Muscle layer of duodenum (tissue), 2 donors: ENCODE measurements around the gene MISP.
"Not testable (repeated sequence)": the region's sequence is repeated elsewhere in the genome, so short reads cannot be mapped to it uniquely, and the experiment has no call there.

ENCODE experiments used
- H3K27ac ChIP-seq: one replicate; pipeline ENCODE4 v1.7.0; 2013; ENCODE audit warnings: mild to moderate bottlenecking, low read length
- H3K27me3 ChIP-seq: one replicate; pipeline ENCODE4 v1.7.0; 2013; ENCODE audit warnings: low read depth, mild to moderate bottlenecking, control low read depth, low read length
- H3K36me3 ChIP-seq, 2 donors: one replicate each; pipeline ENCODE4 v1.7.0; 2013; ENCODE audit warnings: low read length in 2 of 2, control low read depth in 1 of 2, mild to moderate bottlenecking in 1 of 2; ENCODE audit not compliant: insufficient read depth in 2 of 2, control insufficient read depth in 1 of 2
- H3K4me1 ChIP-seq, 2 donors: one replicate each; pipeline ENCODE4 v1.7.0; 2013; ENCODE audit warnings: low read length in 2 of 2, mild to moderate bottlenecking in 2 of 2, control low read depth in 1 of 2, moderate library complexity in 1 of 2; ENCODE audit not compliant: insufficient read depth in 2 of 2, control insufficient read depth in 1 of 2
- H3K4me3 ChIP-seq, 2 donors: one replicate each; pipeline ENCODE4 v1.7.0; 2013; ENCODE audit warnings: low read length in 2 of 2, low read depth in 1 of 2, mild to moderate bottlenecking in 1 of 2
- H3K9me3 ChIP-seq, 2 donors: one replicate each; pipeline ENCODE4 v1.7.0; 2013; ENCODE audit warnings: low read length in 2 of 2, control low read depth in 1 of 2, mild to moderate bottlenecking in 1 of 2; ENCODE audit not compliant: control insufficient read depth in 1 of 2
- donor health status: healthy.

Gene MISP

GRCh38 chr19:726993-727956 is 23.6 kb upstream of the MISP start:
- Histone ChIP-seq H3K9me3 (no peaks in the 10 kb centered on the region), H3K27ac (no peak overlapping the region), H3K4me1 (peaks cover 0 to 6% of the 10 kb centered on the region in 2 donors), H3K36me3 (peaks cover 0 to 7% of the 10 kb centered on the region in 2 donors), H3K27me3 (no peaks in the 10 kb centered on the region), H3K4me3 (no peak overlapping the region)

GRCh38 chr19:728011-728410 is 22.9 kb upstream of the MISP start:
- Histone ChIP-seq H3K27me3 (no peaks in the 10 kb centered on the region), H3K36me3 (peaks cover 0 to 7% of the 10 kb centered on the region in 2 donors), H3K4me1 (no peaks in the 10 kb centered on the region), H3K27ac (no peak overlapping the region), H3K9me3 (no peaks in the 10 kb centered on the region), H3K4me3 (no peak overlapping the region)

DNA sequence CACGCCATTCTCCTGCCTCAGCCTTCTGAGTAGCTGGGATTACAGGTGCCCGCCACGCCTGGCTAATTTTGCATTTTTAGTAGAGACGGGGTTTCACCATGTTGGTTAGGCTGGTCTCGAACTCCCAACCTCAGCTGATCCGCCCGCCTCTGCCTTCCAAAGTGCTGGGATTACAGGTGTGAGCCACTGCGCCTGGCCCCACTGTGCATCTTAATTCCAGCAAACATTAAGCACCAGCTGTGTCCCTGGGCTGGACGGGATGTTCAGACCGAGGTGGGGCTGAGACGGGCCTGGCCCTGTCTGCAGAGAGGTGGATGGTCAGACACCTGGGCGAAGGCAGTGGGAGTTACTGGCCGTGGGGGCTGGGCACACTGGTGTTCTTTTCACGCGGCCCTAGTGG is 21.3 kb upstream of the MISP start:
- not testable (repeated sequence) for H3K4me1 ChIP-seq, H3K27ac ChIP-seq, H3K27me3 ChIP-seq, H3K4me3 ChIP-seq, H3K9me3 ChIP-seq, H3K36me3 ChIP-seq

DNA sequence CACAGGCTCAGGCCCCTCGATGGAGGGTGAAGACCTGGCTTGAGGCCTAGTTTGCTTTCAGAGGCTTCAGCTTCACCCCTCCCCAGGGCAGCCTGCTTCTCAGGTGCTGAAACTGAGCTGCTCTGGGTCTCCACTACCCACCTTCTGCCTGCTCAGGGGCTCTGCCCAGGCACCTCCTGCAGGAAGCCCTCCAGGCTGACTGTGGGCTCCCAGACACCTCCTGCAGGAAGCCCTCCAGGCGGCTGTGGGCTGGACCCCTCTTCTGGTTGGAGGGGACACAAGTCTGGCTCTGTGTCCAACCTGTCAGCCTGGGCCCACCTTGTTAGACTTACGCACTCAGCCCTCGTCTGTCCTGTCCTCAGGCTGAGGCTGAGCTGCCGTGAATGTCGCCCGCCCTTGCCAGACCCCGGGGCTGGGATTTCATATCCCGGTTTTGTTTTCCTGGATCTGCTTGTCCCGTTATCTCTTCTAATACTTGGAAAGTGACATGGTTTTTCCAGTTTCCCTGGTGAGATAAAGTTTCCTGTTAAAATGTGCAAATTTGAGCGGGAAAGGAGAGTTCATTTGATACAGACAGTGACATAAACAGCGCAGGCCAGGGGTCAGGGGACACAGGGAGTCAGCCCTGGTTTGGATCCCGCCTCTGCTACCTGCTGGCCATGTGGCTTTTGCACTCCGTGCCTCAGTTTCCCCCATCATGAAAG is 20.8 kb upstream of the MISP start:
- Histone ChIP-seq H3K27me3 (no peaks in the 10 kb centered on the region), H3K4me3 (no peak overlapping the region), H3K27ac (no peak overlapping the region), H3K36me3 (peaks cover 0 to 7% of the 10 kb centered on the region in 2 donors), H3K9me3 (no peaks in the 10 kb centered on the region), H3K4me1 (peaks cover 0 to 4% of the 10 kb centered on the region in 2 donors)

DNA sequence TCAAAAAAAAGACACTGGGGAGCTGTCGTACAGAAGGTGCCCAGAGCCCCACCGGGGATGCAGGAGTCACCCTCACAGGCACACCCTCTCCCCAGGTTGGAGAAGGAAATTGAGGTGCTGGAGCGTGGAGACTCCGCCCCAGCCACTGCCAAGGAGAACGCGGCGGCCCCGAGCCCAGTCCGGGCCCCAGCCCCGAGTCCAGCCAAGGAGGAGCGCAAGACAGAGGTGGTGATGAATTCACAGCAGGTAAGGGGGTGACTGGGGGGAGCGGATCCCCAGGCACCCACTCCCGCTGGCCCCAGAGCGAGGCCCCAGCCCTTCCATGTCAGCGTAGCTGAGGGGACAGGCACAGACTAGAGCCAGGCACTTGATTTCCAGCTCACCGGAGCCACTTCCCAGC is 19.9 kb upstream of the MISP start:
- no peaks in the 10 kb centered on the region for H3K9me3 ChIP-seq
- no peaks in the 10 kb centered on the region for H3K27me3 ChIP-seq
- peaks cover 0 to 4% of the 10 kb centered on the region in 2 donors for H3K4me1 ChIP-seq
- H3K36me3 ChIP-seq = peaks cover 0 to 7% of the 10 kb centered on the region in 2 donors
- no peak overlapping the region for H3K4me3 ChIP-seq
- no peak overlapping the region for H3K27ac ChIP-seq

DNA sequence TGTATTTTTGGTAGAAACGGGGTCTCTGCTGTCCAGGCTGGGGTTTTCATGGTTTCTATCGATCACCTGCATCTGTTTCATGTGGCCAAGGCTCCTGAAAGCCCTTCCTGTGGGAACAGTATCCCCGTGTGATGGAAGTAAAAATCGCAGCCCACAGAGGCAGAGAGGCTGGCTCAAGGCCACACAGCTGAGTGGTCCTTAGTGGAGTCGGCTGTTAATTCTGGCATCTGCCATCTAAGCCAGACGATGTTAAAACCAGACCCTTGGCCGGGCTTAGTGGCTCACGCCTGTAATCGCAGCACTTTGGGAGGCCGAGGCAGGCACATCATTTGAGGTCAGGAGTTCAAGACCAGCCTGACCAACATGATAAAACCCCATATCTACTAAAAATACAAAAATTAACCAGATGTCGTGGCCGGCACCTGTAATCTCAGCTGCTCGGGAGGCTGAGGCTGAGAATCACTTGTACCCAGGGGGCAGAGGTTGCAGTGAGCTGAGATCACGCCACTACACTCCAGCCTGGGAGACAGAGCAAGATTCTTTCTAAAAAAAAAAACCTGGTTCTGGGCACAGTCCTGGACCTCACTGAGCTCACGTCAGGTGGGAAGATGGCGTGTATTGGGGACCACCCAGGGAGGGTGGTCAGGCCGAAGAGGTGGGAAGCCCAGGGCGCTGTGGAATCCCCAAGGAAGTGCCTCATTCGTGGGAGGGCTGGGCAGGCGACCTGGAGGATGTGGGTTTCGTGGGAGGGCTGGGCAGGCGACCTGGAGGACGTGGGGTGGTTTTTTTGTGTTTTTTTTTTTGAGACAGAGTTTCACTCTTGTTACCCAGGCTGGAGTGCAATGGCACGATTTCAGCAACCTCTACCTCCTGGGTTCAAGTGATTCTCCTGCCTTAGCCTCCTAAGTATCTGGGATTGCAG is 18.5 kb upstream of the MISP start:
- Histone ChIP-seq H3K9me3 (no peaks in the 10 kb centered on the region), H3K4me1 (peaks cover 0 to 4% of the 10 kb centered on the region in 2 donors), H3K36me3 (peaks cover 0 to 7% of the 10 kb centered on the region in 2 donors), H3K27me3 (no peaks in the 10 kb centered on the region), H3K27ac (no peak overlapping the region), H3K4me3 (no peak overlapping the region)

DNA sequence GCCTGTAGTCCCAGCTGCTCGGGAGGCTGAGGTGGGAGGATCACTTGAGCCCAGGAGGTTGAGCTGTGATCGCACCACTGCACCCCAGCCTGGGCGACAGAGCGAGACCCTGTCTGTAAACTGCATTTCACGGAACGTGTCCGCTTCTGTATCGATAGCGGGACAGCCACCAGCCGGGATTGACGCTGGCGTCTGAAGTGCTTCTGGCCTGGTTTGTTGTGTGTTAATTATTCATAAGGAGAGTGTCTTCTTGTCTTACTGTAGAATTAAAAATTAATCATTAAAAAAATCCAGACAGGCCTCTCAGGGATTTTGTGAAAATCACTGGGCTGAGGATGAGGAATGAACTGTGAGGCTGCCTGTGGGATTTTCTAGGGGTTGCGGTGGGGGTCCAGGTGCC is 16.2 kb upstream of the MISP start:
- Histone ChIP-seq H3K27me3 (no peaks in the 10 kb centered on the region), H3K9me3 (no peaks in the 10 kb centered on the region), H3K4me3 (no peak overlapping the region), H3K36me3 (no peaks in the 10 kb centered on the region), H3K27ac (no peak overlapping the region), H3K4me1 (peaks cover 0 to 4% of the 10 kb centered on the region in 2 donors)

DNA sequence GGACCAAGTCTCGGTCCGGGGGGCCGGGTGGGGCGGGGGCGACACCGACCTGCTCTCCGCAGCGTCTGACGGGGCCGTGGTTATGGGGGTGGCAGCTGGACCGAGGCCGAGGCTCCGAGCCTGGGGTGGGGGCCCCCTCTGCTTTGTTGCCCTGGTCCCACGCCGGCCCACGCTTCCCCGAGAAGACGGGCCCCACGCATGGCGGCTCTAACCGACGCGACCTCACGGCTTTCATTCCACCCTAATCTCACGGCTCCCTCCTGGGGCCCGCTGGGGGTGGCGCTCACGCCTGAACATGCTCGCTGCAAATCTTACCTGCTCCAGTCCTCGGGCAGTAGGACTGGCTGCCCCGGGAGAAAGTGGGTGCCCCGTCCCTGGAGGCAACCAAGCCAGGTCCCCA is 14.8 kb upstream of the MISP start:
- Histone ChIP-seq H3K36me3 (peaks cover 0 to 4% of the 10 kb centered on the region in 2 donors), H3K4me1 (peaks cover 0 to 4% of the 10 kb centered on the region in 2 donors), H3K4me3 (no peak overlapping the region), H3K9me3 (no peaks in the 10 kb centered on the region), H3K27ac (no peak overlapping the region), H3K27me3 (no peaks in the 10 kb centered on the region)

DNA sequence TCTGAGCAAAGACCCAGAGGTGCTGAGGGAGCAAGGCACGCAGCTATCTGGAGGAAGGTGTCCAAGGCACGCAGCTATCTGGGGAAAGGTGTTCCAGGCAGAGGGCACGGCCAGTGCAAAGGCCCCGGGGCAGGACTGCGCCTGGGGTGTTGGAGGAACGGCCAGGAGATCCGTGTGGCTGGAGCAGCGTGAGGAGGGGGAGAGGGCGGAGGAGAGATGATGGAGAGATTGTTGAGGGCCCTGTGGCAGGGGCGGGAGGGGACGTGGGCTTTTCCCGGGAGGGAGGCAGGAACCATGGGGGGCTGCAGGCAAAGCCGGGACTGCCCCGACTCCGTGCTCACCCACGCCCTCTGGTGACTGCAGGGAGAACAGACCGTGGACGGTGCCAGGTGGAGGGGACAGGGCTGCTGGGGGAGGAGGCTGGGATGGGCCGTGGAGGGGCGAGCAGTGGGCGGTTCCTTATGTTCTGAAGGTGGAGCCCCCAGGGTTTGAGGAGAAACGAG is 13.3 kb upstream of the MISP start:
- Histone ChIP-seq H3K27me3 (no peaks in the 10 kb centered on the region), H3K36me3 (peaks cover 0 to 4% of the 10 kb centered on the region in 2 donors), H3K4me3 (no peak overlapping the region), H3K9me3 (no peaks in the 10 kb centered on the region), H3K4me1 (peaks cover 0 to 4% of the 10 kb centered on the region in 2 donors), H3K27ac (no peak overlapping the region)

DNA sequence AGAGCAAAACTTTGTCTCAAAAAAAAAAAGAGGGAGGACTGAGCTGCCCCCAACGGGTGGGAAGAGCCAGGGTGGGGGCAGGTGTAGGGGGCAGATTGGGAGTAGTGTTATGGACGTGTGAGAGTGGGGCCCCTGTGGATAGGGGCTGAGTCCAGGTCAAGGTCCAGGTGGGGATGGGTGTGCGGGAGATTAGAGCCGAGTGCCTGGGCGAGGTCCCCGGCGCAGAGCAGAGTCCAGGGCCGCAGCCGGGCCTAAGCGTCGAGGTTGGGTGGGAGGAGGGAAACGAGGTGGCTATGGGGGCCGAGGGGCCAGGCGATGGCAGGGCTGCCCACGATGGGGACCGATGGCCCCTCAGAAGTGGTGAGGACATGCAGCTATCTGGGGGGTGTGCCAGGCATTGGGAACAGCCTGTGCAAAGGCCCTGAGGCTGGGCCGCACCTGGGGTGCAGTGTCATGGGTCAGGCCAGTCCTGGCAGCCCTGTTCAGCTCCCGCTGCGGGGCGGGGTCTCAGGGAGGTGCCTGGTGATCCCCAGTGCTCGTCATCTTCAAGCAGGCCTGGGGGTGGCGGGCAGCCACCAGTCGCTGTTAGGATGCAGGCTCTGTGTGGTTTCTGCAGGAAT is 12.3 kb upstream of the MISP start:
- H3K36me3 ChIP-seq = peaks cover 0 to 4% of the 10 kb centered on the region in 2 donors
- no peak overlapping the region for H3K27ac ChIP-seq
- peaks cover 3 to 4% of the 10 kb centered on the region in 2 donors for H3K4me1 ChIP-seq
- H3K9me3 ChIP-seq = no peaks in the 10 kb centered on the region
- H3K27me3 ChIP-seq = no peaks in the 10 kb centered on the region
- no peak overlapping the region for H3K4me3 ChIP-seq
